CD4-positive, alpha-beta T cell treated with Interleukin-6 at 100 ng/mL for 8 hours (primary cell): ENCODE measurements around the gene SCN2A.

Source experiments
- DNase-seq: peaks from one replicate; pipeline ENCODE4 v3.0.0-alpha.2; 2020; ENCODE audit warnings: mixed read lengths, low spot score

Gene SCN2A

DNA sequence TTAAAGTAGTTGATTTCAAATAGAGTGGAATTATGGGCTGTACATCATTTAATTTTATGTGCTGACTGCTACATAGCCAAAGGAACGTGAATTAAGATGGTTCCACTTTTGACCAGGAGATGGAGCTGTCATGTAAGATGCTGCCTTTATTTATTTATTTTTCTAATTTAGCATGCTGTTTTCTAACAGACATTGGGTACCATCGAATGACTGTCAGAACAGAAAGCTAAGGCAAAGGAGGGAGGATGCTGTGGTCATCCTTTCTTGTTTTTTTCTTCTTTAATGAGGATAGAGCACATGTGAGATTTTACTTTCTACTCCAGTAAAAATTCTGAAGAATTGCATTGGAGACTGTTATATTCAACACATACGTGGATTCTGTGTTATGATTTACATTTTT lies at the start of gene SCN2A:
Gene SCN2A (plus strand): TSS at position 185 of the 400 bp plus-strand sequence. CDS start 56,410 bp downstream, outside the sequence.
- DNase-seq, result no peak

DNA sequence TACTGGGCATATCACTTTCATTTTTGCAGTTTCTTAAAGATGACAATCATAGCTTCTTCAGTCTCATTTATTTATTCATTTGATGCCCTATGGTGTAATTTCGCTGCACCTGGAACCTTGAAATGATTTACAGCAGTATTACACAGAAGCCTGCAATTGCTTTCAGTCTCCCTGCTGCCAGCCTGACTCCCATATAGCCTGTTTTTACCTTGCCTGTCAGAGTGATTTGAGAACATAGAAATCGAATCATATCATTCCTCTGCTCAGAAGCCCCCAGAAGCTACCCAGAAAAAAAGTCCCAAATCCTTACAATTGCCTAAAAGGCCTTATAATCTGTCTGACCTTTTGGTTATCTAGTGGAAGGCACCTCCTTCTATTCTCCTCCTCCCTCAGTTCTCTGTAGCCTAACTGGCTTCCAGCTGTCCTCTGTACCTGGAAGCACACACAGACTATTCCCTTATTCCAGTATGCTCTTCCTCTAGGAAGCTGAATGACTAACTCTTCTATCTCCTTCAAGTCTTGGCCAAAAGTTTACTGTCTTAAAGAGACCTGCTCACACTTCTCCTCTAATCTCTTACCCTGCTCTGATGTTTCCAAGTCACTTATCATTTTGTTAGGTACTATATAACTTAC lies 48.0 kb upstream of the SCN2A start:
- no peak for DNase-seq

DNA sequence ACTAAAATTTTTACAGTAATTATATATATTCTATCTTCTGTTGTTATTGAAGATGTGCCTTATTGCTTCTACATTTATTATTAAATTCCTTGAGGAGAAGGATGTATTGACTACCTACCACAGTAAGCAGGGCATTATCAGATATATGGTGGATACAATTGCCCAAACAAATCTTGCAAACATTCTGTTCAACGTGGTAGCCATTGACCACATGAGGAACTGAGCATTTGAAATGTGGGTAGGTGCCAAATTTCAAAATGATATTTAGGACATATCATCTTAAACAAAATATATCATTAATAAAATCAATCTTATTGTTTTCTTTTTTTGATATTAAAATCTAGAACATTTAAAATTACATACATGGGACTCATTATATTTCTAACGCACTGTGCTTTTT lies 46.5 kb upstream of the SCN2A start:
- no peak for DNase-seq

DNA sequence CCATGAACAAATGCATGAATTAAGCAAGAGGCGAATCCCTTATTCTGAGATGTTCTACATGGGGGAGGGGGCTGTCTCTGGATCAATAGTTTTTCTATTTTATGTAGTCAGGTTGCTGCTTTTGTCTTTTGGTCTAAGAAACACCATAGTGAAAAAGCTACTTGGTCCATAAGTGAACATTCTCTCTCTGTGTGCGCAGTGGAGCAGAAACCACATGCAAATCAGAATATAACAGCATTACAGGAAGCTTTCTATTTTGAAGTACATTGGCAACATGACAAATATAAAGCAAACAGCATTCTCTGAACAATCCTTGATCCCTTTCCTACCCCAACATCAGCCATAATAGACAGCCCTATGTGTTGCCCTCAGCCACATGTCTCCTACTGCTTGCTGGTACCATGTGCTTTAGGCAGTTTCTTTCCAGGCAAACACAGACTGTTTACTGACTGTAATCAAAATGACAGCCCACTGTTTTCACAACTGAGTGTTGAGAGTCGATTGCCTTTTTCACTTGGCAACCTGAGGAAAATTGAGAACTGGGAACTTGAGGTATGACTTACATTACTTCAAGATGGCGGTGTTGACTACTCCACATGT lies 45.9 kb upstream of the SCN2A start:
- DNase-seq, result no peak

DNA sequence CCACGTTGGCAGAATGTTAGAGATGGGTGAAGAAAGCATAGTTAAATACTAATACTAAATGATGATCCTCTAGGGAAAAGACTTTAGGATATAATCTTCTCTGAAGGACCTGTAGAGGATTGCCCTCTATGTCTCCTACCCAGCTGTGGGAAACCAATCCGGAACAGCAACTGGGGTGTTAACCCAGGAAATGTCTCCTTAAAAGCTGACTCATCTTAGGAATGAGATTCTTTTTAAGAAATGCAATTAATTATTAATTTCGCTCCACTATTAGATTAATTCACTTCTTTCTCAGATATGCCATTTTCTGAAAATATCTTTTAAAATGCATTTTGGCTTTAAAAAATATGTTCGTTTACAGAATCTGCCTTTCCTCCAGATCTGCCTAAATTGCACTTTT lies 42.8 kb upstream of the SCN2A start:
- DNase-seq, result no peak

DNA sequence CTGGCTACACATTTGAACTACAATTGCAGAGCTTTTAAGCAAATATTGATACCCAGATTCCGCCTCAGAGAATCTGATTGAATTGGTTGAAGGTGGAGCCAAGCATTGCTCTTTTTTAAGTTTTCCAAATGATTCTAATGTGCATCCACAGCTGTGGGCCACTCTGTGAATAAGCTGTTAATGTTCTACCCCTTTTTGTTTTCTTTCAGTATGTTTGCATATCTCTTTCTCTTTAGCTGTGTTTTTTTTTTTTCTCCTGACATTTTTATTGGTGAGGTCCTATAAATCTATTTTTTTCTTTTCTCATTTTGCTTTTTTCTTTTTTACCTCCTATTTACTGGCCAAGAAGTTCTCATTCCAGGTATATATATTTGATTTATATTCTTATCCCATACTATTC lies 41.9 kb upstream of the SCN2A start:
- no peak for DNase-seq

DNA sequence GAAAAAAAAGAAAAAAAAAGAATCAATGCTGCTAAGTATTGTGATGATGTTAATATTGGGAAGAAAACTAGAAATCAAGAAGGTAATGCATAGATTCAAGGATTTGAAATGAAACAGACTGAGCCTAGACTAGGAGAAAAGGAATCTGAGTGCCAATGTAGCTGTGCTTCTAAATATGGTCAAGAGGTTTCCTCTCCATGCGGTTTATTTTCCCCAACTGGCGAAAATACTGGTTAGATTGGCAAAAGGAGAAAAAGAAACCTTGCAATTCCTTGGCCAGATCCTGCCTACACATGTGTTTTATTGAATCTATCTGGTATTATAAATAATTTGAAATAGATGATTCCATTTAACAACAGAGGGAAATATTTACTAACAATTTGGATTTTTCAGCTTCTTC lies 41.0 kb upstream of the SCN2A start:
- no peak for DNase-seq

DNA sequence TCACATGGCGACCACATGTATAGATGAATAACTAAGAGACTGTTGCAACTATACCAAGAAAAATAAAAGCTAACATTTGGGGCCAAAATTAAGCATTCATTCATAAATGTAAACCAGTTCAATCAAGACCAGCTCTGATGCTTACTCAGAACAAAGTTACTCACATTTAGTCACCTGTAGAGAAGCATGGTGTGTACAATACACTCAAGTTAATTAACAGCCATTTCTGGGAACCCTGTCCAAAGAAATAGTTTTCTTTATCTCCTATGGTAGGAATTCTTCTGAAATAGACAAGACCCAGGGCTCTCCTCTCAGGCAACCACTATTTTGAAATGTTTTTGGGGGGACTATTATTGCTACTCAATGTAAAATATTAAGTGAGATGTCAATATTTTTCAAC lies 37.0 kb upstream of the SCN2A start:
- no peak for DNase-seq

DNA sequence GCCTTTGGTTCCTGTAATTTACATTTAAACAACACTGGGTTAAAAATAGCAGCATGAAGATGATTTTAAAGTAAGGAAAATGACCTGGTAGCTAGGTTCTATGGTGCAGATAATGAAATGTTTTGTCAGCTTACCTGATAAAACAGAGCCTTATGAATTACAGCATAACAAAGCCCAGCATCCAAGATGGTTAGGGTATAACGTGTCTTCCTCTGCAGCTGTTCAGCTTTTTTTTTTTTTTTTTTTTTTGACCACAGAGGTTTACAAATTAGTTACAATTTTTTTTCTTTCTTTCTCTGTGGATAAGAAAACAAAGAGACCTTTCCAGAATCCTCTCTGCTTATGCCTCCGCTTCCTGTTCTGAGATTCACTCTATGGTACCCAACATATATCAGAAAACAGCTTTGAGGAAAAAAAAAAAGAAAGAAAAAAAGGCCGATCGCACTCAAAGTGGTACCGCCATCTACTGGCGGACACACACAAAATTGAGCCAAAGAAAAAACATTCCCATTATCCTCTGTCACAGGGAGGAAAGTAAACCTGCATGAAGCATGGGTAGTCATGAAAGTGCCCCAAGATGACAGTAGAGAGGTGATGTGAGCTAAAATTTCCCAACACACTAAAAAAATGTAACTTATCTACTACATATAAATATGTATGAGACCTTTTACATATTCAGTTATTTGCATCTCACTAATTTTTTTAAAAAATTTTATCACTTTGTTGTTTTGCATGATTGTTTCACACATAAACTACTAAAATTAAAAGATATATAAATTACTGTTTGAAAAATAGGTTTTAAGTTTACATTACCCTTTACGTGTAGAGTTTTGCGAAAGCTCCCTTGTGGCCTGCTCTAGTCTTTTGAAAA lies 35.3 kb upstream of the SCN2A start, which contains the start of gene SCN3A:
Gene SCN3A (minus strand): TSS at position 362 of the 871 bp plus-strand sequence. CDS start 27,656 bp downstream, outside the sequence.
- DNase-seq, result no peak

DNA sequence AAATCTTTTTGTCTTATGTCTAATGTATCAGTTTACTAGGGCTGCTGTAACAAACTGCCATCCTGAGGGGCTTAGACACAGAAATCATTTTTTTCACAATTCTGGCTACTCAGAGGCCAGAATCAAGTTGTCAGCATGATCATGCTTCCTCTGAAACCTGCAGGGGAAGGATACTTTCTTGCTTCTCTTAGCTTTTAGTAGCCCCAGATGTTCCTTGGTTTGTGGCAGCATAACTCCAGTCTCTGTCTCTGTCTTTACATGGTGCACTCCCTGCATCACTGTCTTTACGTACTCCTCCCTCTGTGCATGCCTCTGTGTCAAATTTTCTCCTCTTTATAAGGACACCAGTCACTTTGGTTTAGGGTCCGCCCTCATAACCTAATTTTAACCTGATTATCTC lies 33.3 kb upstream of the SCN2A start:
- DNase-seq, result no peak

DNA sequence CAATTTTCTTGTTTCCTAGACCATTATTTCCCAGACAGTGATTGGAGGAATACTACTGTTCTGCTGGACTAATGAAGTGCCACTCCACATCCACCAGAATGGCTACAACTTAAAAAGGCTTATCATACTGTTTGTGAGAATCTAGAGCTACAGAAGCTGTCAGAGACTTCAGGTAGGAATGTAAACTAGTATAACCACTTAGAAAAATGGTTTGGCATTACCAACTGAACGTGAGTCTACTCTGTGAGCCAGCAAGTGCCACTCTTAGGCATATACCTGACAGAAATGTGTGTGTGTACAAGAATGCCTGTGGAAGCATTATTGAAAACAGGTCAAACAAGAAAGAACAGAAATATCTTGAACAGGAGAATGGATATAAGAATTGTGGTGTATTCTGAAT lies 31.1 kb upstream of the SCN2A start:
- DNase-seq, result no peak

DNA sequence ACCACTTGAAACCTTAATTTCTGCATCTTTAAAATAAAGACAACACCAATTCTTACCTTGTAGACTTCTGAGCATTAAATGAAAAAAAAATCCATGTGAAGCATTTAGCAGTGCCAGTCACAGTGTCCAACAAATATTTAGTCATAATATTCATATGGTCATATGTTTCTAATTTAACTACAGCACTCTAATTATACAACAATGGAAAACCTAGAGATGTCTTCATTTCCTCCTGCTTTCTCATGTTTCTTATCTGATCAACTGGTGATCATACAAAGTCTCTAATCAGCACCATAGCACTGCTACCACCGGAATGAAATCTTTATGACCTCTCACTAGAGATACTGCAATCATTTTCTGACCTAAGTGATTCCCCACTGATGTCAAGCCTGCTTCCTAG lies 25.1 kb upstream of the SCN2A start:
- DNase-seq, result no peak

DNA sequence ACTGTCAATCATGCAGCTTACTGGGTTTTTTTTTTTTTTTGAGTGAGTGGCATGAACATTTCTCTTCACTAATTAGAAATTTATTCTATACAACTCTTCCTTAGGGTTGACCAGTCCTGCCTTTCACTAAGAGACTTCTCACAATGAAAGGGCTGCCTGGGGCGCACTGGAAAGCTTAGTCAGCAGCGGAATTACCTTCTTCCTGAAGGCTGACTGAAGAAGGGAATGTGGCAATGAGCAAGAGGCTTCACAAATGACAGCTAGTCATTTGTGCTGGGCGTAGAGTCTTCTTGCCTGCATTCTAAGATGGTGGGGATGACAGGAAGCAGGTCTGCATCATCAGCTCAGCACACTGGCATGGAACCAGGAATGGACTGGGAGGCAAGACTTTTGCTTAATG lies 19.7 kb upstream of the SCN2A start:
- DNase-seq, result no peak

DNA sequence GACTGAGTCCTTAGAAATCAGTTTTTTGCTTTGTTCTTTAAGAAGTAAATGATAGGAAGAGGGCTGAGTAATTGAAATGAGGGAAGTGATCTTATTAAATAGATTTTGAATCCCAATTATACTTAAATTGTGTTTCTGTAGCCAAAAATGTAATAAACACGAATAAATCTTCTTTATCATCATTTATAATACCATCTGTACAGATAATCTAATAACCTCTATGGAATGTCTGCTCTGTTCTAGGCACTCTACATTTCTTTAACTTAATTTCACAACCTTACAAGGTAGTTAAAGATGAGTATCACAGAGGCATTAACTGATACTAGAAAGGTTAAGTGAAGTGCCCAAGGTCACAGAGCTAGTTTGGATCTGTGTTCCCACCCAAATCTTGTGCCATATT lies 14.3 kb upstream of the SCN2A start:
- no peak for DNase-seq

DNA sequence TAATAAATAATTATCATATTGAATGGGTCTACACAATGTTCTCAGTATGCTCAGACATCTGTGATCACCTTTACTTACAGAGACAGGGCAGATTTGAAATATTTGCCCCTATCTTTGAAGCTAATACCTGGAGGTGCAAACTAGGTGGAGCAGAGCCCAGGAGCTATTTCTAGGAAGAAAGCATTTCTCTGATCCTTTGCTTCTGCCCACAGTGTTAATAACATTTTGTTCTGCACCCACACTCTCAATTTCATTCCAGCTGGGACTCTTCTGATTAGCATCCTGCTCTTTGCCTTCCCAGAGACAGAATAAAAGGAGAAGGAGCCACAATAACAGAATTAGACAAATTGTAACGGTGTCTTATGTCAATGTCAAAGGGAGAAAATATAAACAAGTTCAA lies 11.6 kb upstream of the SCN2A start:
- no peak for DNase-seq

DNA sequence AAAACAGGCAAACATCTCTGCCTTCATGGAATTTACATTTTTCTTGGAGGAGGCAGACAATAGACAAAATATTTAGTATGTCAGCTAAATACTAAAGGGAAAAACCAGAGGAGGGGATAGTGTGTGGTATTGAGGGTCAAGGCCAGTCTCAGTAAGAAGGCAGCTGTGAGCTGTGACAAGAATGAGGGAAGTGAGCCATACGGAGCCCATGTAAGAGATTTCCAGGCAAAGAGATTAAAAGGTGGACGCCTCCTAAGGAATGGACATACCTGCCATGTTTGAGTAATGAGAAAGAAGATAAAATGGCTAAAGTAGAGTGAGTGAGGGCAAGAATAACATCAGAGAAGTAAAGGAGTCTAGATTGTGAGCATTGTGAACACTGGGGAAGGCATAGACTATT lies 2.2 kb upstream of the SCN2A start:
- no peak for DNase-seq

DNA sequence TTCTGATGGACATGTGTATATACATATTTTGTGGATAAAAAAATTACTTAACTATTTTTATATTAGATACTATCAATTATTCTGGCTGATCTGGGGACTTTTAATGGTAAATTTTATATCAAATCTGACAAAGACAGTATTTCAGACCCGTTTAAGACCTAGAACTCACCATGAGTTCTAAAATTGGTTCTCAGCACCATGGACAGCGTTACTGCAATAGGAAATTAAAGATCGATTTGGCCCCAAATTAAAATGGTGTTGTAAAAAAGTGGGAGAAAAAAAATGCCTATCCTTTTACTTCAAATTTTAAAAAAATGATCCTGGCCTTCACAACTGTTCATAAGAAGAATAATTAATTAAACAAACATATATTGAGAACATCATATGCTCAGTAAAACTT lies 919 bp upstream of the SCN2A start:
- no peak for DNase-seq

DNA sequence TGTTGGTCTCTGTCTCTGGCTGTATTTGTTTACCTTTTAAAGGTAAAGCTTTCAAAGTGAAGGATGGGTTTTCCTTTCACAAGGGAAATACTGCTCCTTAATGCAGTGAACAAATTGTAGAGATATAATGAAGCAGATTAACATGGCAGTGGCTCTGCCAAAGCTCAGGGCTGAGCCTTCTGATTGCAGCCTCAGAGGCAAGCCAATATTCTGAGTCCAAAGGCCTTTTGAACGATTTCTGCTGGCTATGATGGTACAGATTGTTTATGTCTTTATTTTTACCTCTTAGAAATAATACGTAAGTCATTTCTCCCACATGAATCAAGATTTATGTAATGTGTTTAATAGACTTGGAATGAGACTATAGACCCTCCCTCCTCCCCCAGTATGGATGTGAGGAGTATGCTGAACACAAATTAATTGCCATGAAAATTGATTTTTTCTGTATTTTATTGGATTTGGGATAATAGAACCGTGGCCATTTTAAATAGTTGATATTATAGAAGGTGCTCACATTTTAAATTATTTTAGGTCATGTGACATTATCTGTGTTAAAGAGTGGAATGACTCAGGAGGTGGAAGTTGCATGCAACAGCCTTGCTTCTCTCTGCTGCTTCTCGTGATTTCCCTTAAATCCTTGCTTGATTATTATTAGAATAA lies 772 bp downstream of the SCN2A start:
- DNase-seq, result no peak

DNA sequence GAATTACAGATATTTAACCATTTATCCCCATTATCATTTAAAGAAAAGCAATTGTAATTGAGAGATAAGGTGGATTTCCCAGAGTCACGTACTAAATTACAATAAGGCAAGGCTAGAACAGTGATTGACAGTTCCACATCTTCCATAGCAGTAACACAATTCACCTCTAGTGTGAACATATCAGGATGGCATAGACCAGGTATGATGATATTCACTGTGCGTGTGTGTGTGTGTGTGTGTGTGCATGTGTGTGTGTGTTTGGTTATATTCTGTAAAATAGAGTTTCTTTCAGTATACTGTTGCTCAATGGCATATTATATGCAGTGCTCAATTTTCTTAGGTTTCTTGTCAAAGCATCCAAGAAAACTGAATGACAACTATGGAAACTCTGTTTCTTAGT lies 1.7 kb downstream of the SCN2A start:
- DNase-seq, result no peak

DNA sequence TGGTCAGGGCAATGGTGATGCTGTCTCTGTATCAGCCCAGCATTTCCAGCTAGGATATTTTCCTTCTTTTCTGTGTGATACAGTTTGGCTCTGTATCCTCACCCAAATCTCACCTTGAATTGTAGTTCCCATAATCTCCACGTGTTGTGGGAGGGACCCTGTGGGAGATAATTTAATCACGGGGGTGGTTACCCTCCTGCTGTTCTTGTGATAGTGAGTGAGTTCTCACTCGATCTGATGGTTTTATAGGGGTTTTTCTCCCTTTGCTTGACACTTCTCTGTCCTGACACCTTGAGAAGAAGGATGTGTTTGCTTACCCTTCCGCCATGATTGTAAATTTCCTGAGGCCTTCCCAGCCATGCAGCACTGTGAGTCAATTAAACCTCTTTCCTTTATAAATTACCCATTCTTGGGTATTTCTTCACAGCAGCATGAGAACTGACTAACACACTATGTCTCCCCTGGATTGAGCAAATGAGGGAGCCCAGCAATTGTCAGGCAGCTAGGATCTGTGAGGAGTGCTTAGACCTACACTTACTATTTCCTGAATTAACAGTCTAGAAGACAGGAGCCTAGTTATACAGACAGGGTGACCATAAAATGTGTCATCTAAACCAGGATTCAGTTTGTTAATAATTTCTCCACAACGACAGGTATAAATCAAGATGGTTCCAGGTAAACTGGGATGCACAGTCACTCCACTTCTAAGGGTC lies 6.0 kb downstream of the SCN2A start:
- no peak for DNase-seq

DNA sequence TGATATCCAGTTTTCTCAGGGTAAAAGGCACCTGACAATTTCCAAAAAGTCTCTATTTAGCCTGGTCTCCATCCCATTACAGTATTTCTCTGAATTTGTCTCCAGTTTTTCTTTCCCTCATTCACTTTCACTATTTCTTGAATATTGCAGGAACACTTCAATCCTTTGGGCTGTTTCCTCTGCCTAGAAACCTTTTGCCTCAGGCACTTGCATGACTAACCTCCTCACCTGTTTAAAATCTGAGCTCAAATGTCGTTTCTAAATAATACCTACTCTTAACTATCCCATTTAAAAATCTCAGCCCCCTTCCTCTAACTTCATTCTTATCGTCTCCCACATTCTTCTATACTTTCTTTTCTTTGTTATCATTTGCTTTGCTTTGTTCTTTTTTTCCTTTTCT lies 9.0 kb downstream of the SCN2A start:
- no peak for DNase-seq

DNA sequence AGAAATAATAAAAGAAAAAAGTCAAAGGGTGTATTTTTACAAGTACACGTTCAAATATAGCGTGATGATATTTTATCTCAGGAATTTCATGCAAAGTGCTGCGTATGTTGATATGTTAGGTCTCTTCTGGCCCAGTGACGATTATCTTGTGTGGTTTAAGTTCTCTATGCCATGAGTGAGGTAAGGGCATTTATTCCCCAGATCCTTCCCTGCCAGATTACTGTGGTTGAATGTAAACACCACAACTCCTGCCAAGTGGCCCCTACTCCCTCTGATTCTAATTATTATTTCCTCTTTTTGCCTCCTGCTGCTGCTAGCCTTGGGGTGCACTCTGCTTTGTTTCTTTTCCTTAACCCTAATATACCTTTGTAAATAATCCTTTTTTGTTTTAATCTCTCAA lies 12.2 kb downstream of the SCN2A start:
- no peak for DNase-seq
